Measurements from ENCODE around the gene AJUBA.
"Not testable (repeated sequence)": the region's sequence is repeated elsewhere in the genome, so short reads cannot be mapped to it uniquely, and the experiment has no call there.

AJUBA gene

DNA sequence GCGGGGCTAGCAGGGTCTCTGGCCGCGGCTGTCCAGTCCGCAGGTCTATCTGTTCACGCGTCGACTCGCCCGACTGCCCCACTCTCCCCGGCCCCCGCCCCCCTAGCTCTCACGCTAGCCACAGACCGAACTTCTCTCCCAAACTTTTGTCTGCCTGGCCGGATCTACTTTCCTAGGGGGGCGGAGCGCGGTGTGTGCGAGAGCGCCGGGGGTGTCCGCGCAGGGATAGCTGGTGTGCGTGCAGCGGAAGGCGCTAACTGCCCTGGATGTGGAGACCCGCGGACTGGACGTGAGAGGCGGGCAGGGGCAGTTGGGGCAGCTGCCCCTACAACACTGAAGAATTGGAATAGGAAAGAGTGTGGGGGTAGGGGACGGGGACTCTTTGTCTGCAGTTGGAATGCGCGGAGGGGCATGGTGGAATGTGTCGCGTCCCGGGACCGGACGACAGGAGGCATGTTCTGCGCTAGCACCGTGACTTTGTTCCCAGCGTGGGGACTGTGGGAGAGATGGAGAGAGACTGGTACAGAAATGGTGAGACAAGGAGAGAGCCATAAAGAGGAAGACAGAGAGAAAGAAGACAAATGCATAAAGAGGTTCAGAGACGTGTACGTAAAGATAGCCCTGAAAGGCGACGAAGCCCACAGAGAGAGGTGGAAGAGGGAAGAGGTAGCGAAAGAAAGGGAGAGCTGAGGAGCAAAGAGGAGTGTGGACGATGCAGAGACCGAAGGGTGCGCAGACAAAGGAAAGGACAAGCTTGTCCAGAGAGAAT, at the start of gene AJUBA:
Gene AJUBA, minus strand, starts transcription at position 75 of the 769 bp plus-strand sequence. CDS start 285 bp downstream, outside the sequence.
- DNase-seq = peak; percentile 75

DNA sequence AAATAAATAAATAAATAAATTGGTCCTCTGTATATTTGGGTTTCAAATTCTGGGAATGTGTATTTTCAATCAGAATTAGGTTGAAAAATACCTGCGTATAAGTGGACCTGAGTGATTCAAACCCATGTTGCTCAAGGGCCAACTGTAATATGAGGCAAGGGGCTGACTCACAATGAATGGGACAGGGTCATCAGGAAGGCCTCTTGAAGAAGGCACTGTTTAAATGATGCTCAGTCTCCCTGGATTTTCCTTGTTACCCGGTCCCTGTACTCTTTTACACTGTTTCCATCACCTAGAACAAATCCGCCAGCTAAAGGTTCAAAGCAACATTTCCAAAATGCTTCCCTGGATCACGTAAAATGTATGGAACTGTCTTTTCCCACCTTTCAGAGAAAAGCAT, 48.6 kb upstream of the AJUBA start:
- no peak for DNase-seq

DNA sequence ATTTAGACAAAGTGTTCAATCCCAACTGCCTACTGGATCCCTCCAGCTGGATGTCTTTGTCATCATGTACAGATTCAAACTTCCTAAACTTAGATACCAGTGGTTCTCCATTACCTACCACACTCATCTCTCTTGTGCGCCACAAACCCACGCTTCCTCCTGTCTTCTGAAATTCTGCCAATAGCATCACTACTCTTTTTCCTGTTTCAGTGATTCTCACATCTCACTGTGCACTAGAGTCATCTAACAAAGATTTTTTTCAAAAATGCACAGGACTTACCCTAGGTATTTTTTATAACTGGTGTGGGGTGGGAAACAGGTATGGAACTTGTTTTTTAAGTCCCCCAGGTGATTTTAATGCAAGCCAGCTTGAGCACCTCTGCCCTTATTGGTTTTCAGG, 46.4 kb upstream of the AJUBA start:
- peak; percentile 49 for DNase-seq

DNA sequence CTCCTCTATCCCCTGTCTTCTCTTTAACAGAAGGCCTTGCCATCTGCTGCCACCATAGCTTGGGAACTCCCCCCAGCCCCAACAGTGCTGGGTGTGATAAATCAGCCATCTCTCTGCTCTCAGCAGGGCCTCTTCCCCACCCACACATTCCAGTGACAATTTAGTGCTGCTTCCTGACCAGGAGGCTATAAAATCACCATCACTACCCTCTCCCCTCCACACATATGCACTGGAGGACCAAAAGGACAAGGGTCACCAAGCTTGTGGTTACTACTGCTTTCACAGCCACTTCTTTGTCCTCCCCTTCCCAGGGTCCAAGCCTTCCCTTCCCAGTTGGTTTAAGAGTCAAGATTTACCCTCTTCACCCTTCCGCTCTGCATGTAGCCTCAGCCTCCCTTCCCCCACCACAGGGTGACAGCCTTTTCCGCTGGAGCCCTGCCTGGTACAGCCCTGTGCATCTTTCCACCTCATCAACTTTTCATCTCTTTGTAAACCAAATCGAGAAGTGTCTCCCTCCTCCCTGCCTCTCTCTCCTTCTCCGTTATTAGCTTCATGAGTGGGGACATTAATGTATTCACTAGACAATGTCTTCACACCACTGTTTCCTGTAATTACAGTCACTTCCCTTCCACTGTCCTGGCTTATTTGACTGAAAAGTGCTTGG, 42.9 kb upstream of the AJUBA start:
- no peak for DNase-seq

DNA sequence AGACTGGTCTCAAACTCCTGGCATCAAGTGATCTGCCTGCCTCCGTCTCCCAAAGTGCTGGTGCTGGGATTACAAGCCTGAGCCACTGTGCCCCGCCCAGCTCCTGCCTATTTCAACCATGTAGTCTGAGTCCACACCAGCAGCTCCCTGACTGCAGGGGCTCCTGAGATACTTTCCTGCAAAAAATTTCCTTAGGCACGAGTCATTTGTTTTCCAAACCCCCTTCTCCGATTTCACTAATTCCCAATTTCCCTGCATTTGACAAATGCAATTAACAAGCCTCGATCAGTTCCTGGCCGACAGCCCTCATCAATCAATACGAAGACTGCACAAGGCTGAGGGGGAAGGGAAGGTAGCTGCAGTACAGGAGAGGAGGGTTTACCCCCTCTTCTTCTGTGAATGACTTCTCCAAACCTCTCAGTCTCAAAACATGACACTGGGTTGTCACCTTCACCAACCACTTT, 42.3 kb upstream of the AJUBA start:
- no peak for DNase-seq

DNA sequence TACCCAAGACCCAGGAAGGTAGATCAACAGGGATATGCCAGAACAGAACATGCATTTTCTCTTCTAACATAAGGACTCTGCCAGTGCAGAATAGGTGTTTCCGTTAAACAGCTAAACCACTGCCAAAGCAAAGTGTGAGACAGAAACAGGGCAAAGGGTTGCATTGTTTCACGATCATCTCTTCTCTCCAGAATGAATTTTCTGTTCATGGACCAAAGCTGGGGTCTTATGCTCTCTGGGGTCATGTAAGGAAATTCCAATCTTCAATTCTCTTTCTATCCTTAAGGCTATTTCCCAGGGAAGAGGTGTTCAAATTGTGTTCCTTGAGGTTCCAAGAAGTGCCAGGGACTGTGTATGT, 41.4 kb upstream of the AJUBA start:
- DNase-seq = no peak

DNA sequence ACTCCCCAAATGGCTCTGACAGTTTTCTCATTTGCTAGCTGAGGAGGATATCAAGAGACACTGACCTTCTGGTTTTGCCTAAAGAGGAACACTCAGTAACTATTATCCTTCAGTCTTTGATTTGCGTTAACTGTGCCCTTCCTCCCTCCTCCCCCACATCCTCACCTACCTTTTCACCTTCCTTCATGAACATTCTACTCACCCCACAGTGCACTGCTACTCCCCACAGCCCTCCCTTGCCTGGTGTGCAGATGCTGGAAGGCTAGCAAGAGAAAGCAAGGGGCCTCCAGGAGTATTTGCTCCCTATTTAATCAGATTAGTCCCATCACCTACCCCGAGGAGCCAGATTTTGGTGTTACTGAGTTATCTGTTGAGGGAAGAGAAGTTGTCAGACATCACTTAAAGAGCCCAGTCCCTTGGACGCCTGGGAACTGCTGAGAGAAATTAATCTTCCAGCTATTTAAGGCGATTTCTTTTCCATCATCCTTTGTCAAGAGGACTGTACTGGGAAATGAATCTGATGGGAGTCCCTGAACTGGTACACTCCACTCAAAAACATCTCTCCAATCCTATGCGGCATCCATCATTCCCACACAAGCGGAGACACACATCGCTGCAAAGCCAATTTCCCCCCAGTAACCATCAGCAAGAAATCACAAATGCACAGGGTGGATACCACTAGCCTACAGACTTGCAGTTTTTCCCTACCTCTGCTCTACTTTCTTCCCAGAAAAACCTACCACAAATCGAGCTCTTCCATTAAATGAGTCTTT, 40.9 kb upstream of the AJUBA start:
- DNase-seq = no peak

DNA sequence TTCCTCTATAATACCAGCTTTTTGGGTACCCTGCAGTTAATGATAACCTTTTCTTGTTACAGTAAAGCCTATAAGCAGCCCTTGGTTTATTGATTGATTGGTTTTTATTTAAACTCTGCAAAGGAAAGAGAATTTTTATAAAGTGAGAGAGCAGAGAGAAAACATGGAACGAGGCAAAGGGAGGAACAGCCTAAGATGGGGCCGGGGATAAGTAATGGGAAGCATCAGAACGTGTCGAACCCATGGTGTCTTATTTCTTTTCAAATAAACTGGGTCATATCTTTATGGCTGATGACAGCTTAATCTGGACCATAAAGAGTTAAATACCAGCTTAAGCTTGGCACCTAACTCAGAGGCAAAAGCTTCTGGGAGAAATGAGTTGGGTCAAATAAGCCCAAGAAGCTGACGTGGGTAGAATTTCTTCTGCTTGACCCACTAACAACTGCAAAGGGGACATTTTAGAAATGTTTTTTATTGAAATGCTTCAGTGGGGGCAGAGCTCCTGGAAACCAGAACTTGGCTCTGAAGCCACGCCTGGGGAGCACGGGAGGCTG, 39.6 kb upstream of the AJUBA start:
- DNase-seq = no peak

DNA sequence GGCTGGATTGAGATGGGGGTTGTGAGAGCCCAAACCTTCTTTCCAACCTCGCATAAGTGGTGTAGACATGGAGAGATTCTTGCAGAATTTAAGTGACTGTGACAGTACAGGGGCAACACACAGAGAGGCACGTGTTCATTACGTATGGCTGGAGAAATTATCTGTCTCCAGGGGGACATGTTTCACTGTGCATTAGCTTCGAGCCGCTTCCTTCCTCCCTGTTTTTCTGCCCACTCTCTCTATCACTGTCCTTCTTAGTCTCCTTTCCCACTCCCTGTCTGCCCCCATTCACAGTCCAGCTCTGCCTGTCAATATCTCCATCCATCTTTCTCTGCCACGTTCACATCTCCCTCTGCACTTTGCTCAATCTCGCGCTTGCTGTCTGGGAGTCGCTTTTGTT, 39.1 kb upstream of the AJUBA start:
- DNase-seq = no peak

DNA sequence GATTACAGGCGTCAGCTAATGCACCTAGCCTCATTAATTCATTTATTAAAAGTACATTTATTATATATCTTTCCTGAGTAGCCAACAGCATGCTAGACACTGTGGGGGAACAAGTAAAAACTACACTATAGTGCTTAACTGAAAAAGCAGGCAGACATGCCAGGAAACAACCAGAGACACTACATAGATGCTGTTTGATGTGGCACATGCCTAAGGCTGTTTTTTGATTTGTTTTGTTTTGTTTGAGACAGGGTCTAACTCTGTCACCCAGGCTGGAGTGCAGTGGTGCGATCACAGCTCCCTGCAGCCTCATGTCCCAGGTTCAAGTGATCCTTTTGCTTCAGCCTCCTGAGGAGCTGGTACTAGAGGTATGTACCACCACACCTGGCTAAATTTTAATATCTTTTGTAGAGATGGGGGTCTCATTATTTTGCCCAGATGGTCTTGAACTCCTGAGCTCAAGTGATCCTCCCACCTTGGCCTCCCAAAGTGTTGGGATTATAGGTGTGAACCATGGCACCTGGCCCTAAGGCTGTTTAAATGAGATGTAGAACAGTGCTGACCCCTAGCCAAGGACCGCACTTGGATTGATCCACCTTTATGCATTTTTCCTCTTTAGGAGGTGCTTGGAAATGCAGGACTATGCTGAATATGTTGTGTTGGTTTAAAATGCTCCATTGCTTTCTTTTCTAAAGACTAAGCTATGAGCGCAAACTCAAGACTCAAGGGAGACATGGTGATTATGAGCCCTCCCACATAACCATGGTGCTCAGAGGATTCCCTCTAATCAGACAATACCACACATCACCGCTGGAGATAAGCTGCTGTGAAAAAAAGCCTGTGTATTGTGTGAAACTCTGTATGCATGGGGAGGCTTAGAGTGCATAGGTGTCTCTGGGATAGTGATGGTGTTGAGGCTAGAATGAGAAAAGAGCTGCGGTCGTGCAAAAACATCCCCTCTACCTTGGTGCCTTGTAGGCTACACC, 38.1 kb upstream of the AJUBA start:
- no peak for DNase-seq

DNA sequence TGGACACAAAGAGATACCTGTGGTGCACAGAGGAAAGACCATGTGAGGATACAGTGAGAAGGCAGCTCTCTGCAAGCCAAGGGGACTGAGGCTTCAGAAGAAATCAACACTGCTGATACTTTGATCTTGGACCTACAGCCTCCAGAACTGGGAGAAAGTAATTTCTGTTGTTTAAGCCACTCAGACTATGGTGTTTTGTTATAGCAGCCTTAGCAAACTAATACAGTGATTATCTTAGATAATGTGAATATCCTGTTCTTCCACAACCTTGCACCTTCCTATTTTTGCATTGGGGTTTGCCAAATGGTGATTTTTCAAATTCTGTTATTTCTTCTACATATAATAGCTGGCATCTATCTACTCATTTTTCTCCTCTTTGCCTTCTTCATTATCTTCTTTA, 35.8 kb upstream of the AJUBA start:
- DNase-seq = no peak

DNA sequence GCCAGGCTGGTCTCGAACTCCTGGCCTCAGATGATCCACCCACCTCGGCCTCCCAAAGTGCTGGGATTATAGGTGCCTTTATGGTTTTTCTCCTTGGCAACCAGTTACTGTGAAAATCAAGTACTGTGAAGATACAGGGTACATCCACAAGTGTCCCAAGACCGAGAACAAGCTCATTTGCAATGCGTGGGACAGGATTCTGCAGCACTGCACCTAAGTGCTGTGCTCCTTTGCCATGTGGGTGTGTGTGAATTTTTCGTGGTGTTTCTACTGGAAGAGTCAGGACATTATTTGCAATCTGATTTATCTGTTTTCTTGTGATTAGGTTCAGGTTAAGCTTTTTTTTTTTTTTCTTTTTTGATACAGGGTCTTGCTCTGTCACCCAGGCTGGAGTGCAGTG, 34.7 kb upstream of the AJUBA start:
- no peak for DNase-seq

DNA sequence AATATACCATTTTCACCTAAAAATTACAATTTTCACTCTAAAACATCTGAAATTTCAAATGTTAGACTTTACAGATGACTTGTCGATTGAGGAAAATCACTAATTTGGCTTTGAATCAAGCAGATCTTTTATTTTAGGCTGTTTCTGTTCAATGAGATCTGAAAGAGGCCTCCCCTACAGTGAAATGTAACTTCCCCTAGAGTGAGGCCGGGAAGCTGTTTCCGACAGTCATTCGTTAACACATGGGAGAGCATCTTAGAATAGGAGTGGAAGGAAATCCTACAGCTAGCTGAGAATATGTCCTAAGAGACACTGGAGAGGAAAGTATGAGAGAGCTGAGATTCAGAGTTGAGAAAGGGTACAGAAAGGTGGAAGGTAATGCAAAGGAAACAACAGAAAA, 33.3 kb upstream of the AJUBA start:
- no peak for DNase-seq

DNA sequence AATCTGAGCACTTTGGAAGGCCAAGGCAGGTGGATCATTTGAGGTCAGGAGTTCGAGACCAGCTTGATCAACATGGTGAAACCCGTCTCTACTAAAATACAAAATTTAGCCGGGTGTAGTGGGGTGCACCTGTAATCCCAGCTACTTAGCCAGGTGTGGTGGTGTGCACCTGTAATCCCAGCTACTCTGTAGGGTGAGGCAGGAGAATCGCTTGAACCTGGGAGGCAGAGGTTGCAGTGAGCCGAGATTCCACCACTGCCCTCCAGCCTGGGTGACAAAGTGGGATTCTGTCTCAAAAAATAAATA, 31.4 kb upstream of the AJUBA start:
- not testable (repeated sequence) for DNase-seq

DNA sequence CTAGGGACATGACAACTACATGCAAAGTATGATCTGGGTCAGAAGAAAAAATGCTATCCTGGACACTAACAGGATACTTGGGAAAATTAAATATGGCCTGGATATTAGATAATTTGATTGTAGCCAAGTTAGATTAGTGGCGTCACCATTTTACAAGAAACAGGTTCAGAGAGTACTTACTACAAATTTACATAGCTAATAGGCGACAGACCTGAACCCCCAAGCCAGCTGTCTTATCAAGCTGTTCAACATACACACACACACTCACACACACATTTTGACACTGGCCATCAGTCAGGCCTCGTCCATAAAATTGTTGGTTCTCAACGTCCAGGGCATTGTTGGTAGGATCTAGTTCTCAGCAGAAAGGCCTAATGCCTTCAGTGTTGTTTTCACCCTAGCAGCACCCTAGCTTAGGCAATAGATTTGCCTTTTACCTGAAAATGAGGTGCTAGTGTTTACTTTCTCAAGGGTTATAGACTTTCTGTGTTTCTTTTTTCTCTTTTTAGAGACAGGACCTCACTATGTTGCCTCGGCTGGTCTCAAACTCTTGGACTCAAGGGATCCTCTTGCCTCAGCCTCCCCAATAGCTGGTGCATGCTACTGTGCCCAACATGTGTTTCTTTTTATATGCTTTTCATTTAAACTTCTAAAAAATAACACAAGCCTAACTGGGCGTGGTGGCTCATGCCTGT, 30.9 kb upstream of the AJUBA start:
- DNase-seq = no peak

DNA sequence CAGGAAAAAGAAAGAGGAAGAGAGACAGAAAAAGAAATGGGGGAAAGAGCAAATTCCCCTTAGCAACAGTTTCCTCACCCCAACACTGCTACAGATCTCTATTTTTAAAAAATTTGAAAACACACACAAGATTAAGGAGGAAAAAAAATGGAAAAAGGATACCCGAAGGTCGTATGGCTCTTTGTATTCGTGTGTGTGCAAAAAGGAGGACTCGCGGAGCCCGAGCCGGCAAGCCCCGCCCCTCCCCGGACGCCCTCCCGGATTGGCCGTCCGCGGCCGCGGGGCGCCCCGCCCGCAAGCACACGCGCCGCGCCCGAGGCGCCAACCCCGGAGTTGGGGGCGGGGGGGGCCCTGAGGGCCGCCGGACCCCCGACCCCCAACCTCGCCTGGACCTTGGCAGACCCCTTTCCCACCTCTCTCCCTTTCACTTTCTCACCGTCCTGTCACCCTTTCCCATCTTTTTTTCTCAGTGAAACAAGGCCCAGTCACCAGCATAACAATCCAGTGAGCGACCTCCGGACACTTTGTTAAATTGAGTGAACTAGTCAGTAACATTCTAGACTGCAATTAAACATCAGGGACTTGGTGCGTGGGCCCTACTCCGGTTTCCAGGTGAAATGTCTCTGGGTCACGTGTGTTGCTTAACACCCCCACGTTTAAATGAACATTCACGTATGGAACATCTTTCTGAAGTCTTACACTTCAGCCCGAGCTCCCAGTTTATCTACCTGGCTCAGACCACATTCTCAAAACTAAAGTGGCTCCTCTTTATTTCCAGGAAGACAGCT, 27.8 kb upstream of the AJUBA start, which contains the start of gene C14orf93:
Gene C14orf93, minus strand, starts transcription at position 205 of the 788 bp plus-strand sequence. CDS start 11,120 bp downstream, outside the sequence.
- peak; percentile 89 for DNase-seq

DNA sequence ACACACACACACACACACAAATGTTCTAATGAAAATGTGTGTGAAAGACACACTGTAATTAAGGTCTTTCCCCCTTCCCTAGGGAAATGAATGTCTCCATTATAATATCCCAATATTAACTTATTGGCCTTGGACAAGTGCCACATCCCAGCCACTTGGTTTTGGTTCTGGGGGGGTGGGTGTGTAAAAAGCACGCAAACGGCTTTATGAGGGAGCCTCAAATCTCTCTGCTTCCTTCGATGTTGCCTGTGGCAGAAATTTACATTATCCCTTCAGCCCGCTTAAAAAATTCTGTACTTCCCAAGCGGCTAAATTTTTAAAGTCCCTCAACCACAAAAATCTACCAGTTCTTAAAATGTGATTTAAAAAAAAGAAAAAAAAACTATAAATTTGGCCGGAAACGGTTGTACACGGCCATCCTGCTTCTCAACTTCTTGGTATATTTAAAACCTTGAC, 27.2 kb upstream of the AJUBA start:
- no peak for DNase-seq

DNA sequence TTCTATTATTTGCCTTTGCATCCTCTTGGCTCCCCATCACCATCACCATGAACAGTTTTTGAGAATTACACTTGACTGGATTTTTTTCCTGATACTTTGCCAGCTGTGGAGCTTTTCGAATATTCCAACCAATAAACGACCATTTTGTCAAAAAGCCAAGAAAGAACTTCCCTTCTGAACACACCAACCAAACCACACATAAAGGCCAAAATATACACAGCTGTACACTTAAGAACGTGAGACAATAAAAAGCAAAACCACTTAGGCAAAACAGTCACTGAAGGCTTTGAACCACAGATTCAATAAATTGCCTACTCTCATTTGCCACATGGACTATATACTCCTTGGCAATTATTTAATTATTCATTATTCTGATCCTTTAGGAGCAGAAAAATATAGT, 26.5 kb upstream of the AJUBA start:
- DNase-seq = peak; percentile 18

DNA sequence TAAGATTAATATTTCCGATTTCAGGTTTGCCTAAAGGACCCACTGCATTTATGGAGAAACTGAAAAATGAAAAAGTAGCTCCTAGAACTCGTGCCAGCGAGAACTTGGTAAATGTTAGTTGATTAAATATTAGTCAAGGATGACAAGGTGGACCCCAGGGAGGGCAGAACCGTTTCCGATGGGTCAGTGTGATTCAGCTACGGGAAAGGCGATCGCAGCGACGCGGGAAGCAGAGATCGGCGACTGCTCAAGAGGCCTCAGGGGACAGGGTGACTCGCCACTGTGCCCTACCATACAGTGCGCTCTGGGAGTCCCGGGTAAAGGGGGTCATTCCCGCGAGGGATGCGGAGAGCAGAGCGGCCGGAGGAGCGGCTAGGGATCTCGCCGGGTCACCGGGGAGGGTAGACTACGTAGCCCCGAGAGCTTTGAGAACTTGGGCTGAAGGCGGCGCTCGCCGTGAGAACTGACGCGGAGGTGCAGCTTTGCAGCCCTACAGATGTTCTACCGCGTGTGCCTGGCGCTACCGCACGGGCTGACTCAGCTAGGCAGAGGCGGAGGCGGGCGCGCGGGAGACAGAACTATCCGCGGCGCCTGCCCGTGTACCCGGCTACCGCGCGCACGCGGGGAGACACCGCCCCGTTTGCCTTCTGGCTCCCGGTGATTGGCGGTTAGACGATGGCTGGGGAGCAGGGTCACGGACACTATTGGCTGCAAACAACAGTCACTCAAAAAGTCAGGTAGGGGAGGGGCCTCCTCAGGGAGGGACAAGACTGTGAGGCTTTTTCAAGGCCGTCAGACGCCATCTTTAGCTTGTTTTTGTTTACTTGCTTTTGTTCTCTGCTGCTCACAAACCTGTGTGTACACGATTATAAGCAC, 24.4 kb upstream of the AJUBA start:
- peak; percentile 99 for DNase-seq

DNA sequence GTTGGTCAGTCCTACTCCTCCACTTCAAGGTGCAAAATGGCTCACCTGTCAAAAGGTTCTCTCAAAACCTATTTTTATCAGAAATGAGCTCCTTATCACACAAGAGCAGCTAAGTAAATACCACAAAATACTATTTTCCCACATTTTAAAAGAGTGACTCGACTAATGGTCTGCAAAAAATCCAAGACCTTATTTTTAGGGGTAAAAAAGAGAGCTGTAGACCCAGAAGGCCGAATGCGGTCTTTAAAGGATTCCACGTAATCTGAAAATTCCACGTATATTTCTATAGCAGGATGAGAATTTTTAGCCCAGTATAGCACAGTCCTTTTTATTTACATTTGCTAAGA, 23.8 kb upstream of the AJUBA start:
- DNase-seq = no peak
